ENCODE results near the gene PNPLA6. TPM values are rescaled to one million over a fixed set of nuclear protein-coding genes. Genes with fewer than 3 reads are reported as not detected.

The PNPLA6 gene
- total and polyA plus RNA-seq, 2 of the 13 experiments (the other 11 are each of a cell fraction or from before 2014, with no cell fraction given), result 24.9 to 28.2 TPM

GRCh38 chr19:7607212-7607873 is 71.8 kb downstream of the PNPLA6 start:
- WGBS (ENCODE audit: low lambda C conversion rate), result 99% methylated on average over 8 of the region's 10 CpGs
- peaks cover 21% of the 10 kb centered on the region for H3K79me2 ChIP-seq (ENCODE audit: insufficient read depth, low read length)
- H4K20me1 ChIP-seq (ENCODE audit: insufficient read depth, low read length), result peaks cover 28% of the 10 kb centered on the region
- intact Hi-C loops (cut with micrococcal nuclease; ENCODE audit: unreplicated experiment) (no loop called here), in situ Hi-C loops (cut with HindIII; ENCODE audit: extremely low pct_ligation_motif_present, low pct_unique_long_range_greater_than_20kb) (no loop called here)
- H3K36me3 ChIP-seq (replicated peaks in 1 of 2; ENCODE audit: control insufficient read depth in 1 of 2, insufficient read depth in 2 of 2, low read length in 2 of 2), result peaks cover 45 to 65% of the 10 kb centered on the region in 2 experiments
- FAIRE-seq (no peak), DNase-seq (ENCODE audit: low spot score) (no peak), ATAC-seq (no peak)
- H3K9me3 ChIP-seq (ENCODE audit: low read length), result no peaks in the 10 kb centered on the region
- H2AFZ ChIP-seq (ENCODE audit: low read length), result no peak overlapping the region
- H3K27me3 ChIP-seq (ENCODE audit: control insufficient read depth in 1 of 2, insufficient read depth in 2 of 2, low read length in 2 of 2), result no peaks in the 10 kb centered on the region
- BruUV-seq (replicated peaks), result no TSS peak
- no peak overlapping the region for H3K4me2 ChIP-seq (ENCODE audit: low read depth, low read length)
- no peaks in the 10 kb centered on the region; the same call in 1 of the 2 replicates for H3K4me1 ChIP-seq (ENCODE audit: insufficient read depth, low read length)
- CTCF ChIA-PET (ENCODE audit: low intra/inter-chr PET ratio, low total read pairs), result no interaction called here
- no peak overlapping the region for H3K9ac ChIP-seq (ENCODE audit: insufficient read depth, low read depth, low read length)
- POLR2A ChIA-PET, result interaction anchor here (1.1 kb wide), 1 partner anchor 10 kb away, joined by 3 read pairs; no protein-coding TSS in a partner anchor
- TF ChIP-seq MEF2D (CRISPR knock-in tag; IDR thresholded peaks at IDR 0.05), result no peak
- TF ChIP-seq MAF1 (CRISPR knock-in tag; IDR thresholded peaks at IDR 0.05; ENCODE audit: borderline replicate concordance), result no peak
- peak; percentile 55 for TF ChIP-seq RBM22 (optimal IDR thresholded peaks at IDR 0.05; ENCODE audit: low read length)
- no peak for TF ChIP-seq MYPOP (CRISPR knock-in tag; IDR thresholded peaks at IDR 0.05)
- no peak for TF ChIP-seq ZNF547 (CRISPR knock-in tag; IDR thresholded peaks at IDR 0.05)
- TF ChIP-seq ZNF768 (CRISPR knock-in tag; IDR thresholded peaks at IDR 0.05), result peak; percentile 92
- TF ChIP-seq PCBP1 (IDR thresholded peaks at IDR 0.05; ENCODE audit: borderline replicate concordance, low read depth, low read length), result no peak
- no peak for TF ChIP-seq ZKSCAN1 (IDR thresholded peaks at IDR 0.05; ENCODE audit: low read length)
- no peak overlapping the region for H3K27ac ChIP-seq (ENCODE audit: extremely low read length, insufficient read depth, low read length)
- H3K4me3 ChIP-seq (replicated peaks in 1 of 3; ENCODE audit: insufficient read depth in 1 of 3, low read depth in 2 of 3, low read length in 3 of 3), result no peak overlapping the region

All from HepG2 (cell line).